SK-N-MC (cell line): Measurements from ENCODE around the gene SENP5.
"Not testable (repeated sequence)": the region's sequence is repeated elsewhere in the genome, so short reads cannot be mapped to it uniquely, and the experiment has no call there.

ENCODE experiments used
- DNase-seq: peaks from one replicate; pipeline ENCODE4 v3.0.0-alpha.2; 2011; ENCODE audit warnings: low read depth, low spot score
- H3K27ac ChIP-seq: fragments of 200-600 bp; sonication (generic); 2 replicates; pipeline ENCODE4 v1.5.1; 2016; ENCODE audit warnings: mixed run types
- H3K36me3 ChIP-seq: fragments of 200-600 bp; sonication (generic); 2 replicates; pipeline ENCODE4 v1.6.1; 2017; ENCODE audit warnings: antibody characterized with exemption, low read length, mixed read lengths; ENCODE audit not compliant: insufficient read depth
- H3K4me3 ChIP-seq: fragments of 200-600 bp; sonication (generic); 2 replicates; pipeline ENCODE4 v1.5.1; 2016
- H3K9ac ChIP-seq: fragments of 200-600 bp; sonication (generic); 2 replicates; pipeline ENCODE4 v1.8.0; 2017; ENCODE audit warnings: mixed run types, mixed read lengths; ENCODE audit not compliant: insufficient read length
- H3K9me3 ChIP-seq: fragments of 200-600 bp; sonication (generic); 2 replicates; pipeline ENCODE4 v1.6.1; 2017; ENCODE audit warnings: low read depth, mild to moderate bottlenecking, antibody characterized with exemption, low read length, moderate library complexity, mixed read lengths
- EZH2 ChIP-seq: fragments of 200-600 bp; sonication (generic); IDR thresholded peaks from one replicate; pipeline ENCODE4 v1.6.1; 2017; ENCODE audit warnings: antibody characterized with exemption
- FOXP2 ChIP-seq: optimal IDR thresholded peaks from 2 replicates; pipeline ENCODE3; 2011; ENCODE audit warnings: mild to moderate bottlenecking, moderate library complexity; ENCODE audit not compliant: insufficient read depth; ENCODE audit errors: extremely low read length, control extremely low read depth
- POLR2AphosphoS5 ChIP-seq: IDR thresholded peaks from 2 replicates; pipeline ENCODE4 v1.6.1; 2012; ENCODE audit warnings: mild to moderate bottlenecking, low read depth, low read length, borderline replicate concordance

The SENP5 gene

GRCh38 chr3:196843435-196844110 lies 24.1 kb upstream of the SENP5 start:
- Histone ChIP-seq H3K36me3 (no peaks in the 10 kb centered on the region), H3K27ac (no peak overlapping the region), H3K9ac (no peak overlapping the region), H3K9me3 (no peaks in the 10 kb centered on the region; the same call in 1 of the 2 replicates), H3K4me3 (no peak overlapping the region)
- TF ChIP-seq FOXP2, result no peak
- no peak for TF ChIP-seq POLR2AphosphoS5
- no peak for TF ChIP-seq EZH2
- no peak for DNase-seq

- not testable (repeated sequence) for H3K27ac ChIP-seq, H3K9ac ChIP-seq, H3K9me3 ChIP-seq, H3K36me3 ChIP-seq, H3K4me3 ChIP-seq
- peak; percentile 12 for DNase-seq
Measured at GRCh38 chr3:196844235-196845219, 23.2 kb upstream of the SENP5 start.

- DNase-seq, H3K9me3 ChIP-seq, H3K4me3 ChIP-seq, H3K27ac ChIP-seq, H3K9ac ChIP-seq, H3K36me3 ChIP-seq: not testable (repeated sequence)
Measured at GRCh38 chr3:196848375-196848774, 19.3 kb upstream of the SENP5 start.

GRCh38 chr3:196849180-196849741 lies 18.5 kb upstream of the SENP5 start:
- TF ChIP-seq EZH2 (no peak), POLR2AphosphoS5 (no peak)
- Histone ChIP-seq H3K27ac (no peak overlapping the region), H3K9me3 (no peaks in the 10 kb centered on the region; the same call in 1 of the 2 replicates), H3K36me3 (no peaks in the 10 kb centered on the region), H3K4me3 (no peak overlapping the region), H3K9ac (no peak overlapping the region)
- no peak for DNase-seq

- H3K9me3 ChIP-seq, H3K9ac ChIP-seq, H3K4me3 ChIP-seq, H3K27ac ChIP-seq, H3K36me3 ChIP-seq, DNase-seq: not testable (repeated sequence)
Measured at GRCh38 chr3:196863000-196863399, 4.7 kb upstream of the SENP5 start.

- DNase-seq, result no peak
- Histone ChIP-seq H3K9ac (peak overlapping the region; percentile 86), H3K27ac (peak overlapping the region; percentile 79), H3K36me3 (peaks cover 14% of the 10 kb centered on the region; the same call in 1 of the 2 replicates), H3K9me3 (no peaks in the 10 kb centered on the region), H3K4me3 (peak overlapping the region; percentile 83)
- TF ChIP-seq EZH2 (no peak), POLR2AphosphoS5 (no peak), FOXP2 (no peak)
Measured at GRCh38 chr3:196867155-196867506, 589 bp upstream of the SENP5 start.

- peak overlapping the region; percentile 86 for H3K9ac ChIP-seq
- peaks cover 14% of the 10 kb centered on the region; the same call in 1 of the 2 replicates for H3K36me3 ChIP-seq
- H3K4me3 ChIP-seq, result peak overlapping the region; percentile 83
- H3K27ac ChIP-seq, result no peak overlapping the region
- no peak for DNase-seq
- H3K9me3 ChIP-seq, result no peaks in the 10 kb centered on the region
- TF ChIP-seq FOXP2, result no peak
Measured at GRCh38 chr3:196868297-196868661, 559 bp downstream of the SENP5 start.

- Histone ChIP-seq H3K36me3 (peaks cover 14% of the 10 kb centered on the region; the same call in 1 of the 2 replicates), H3K4me3 (no peak overlapping the region), H3K9me3 (no peaks in the 10 kb centered on the region), H3K9ac (no peak overlapping the region), H3K27ac (no peak overlapping the region)
- DNase-seq, result no peak
- TF ChIP-seq EZH2 (no peak), FOXP2 (no peak), POLR2AphosphoS5 (no peak)
Measured at GRCh38 chr3:196872316-196872715, 4.6 kb downstream of the SENP5 start.

- not testable (repeated sequence) for H3K4me3 ChIP-seq, H3K9ac ChIP-seq, H3K9me3 ChIP-seq, H3K27ac ChIP-seq, DNase-seq
- H3K36me3 ChIP-seq, result peaks cover 14% of the 10 kb centered on the region; the same call in 1 of the 2 replicates
Measured at GRCh38 chr3:196874511-196875094, 6.9 kb downstream of the SENP5 start.
